H1 (cell line): Measurements from ENCODE around the gene AOAH. TPM values are rescaled to one million over a fixed set of nuclear protein-coding genes. Genes with fewer than 3 reads are reported as not detected.

Source experiments
- CTCF ChIA-PET: fragments of 300-600 bp; sonication (Branson Sonifier 250); formaldehyde crosslinking; loops from one replicate; lab custom pipeline; 2021; ENCODE audit not compliant: partially characterized antibody; lab: Charles Lee
- POLR2A ChIA-PET: fragments of 300-600 bp; sonication (Branson Sonifier 250); formaldehyde crosslinking; loops from one replicate; lab custom pipeline; 2021; ENCODE audit warnings: inconsistent platforms; ENCODE audit not compliant: partially characterized antibody; lab: Charles Lee
- DNase-seq, 2 experiments: peaks; one replicate each; pipeline versions ENCODE4 v3.0.0 to v3.0.0-alpha.2; 2010 to 2022; ENCODE audit warnings: low spot score in 2 of 2, low read depth in 1 of 2, mixed read lengths in 1 of 2
- FAIRE-seq: peaks from 2 replicates; lab custom pipeline; 2011; peaks lifted over from hg19 to GRCh38; lab: Jason Lieb, UNC
- H2AFZ ChIP-seq: 2 replicates; pipeline ENCODE4 v1.8.1; 2012; ENCODE audit warnings: low read length, inconsistent platforms
- H2AK5ac ChIP-seq: 2 replicates; pipeline ENCODE4 v1.6.1; 2013; ENCODE audit warnings: low read depth, low read length
- H2BK120ac ChIP-seq: replicated peaks from 2 replicates; pipeline ENCODE3; 2013; ENCODE audit warnings: low read depth, low read length, inconsistent platforms
- H2BK12ac ChIP-seq: 2 replicates; pipeline ENCODE4 v1.6.1; 2013; ENCODE audit warnings: low read depth, low read length
- H2BK15ac ChIP-seq: 2 replicates; pipeline ENCODE4 v1.6.1; 2013; ENCODE audit warnings: low read length
- H2BK20ac ChIP-seq: 2 replicates; pipeline ENCODE4 v1.6.1; 2013; ENCODE audit warnings: low read length
- H2BK5ac ChIP-seq: 2 replicates; pipeline ENCODE4 v1.6.1; 2013; ENCODE audit warnings: low read depth, low read length
- H3K14ac ChIP-seq: 2 replicates; pipeline ENCODE4 v1.6.1; 2013; ENCODE audit warnings: inconsistent platforms; ENCODE audit not compliant: insufficient read length
- H3K18ac ChIP-seq: 2 replicates; pipeline ENCODE4 v1.6.1; 2013; ENCODE audit warnings: low read length; ENCODE audit errors: extremely low read depth
- H3K23ac ChIP-seq: 2 replicates; pipeline ENCODE4 v1.6.1; 2013; ENCODE audit warnings: inconsistent platforms; ENCODE audit not compliant: insufficient read length
- H3K23me2 ChIP-seq: 2 replicates; pipeline ENCODE4 v1.6.1; 2013; ENCODE audit warnings: low read depth, low read length
- H3K27ac ChIP-seq: 2 replicates; pipeline ENCODE4 v1.6.1; 2011; ENCODE audit warnings: low read depth, low read length, inconsistent platforms
- H3K27me3 ChIP-seq, 4 experiments: replicated peaks in 1 of 4; 1 replicate in 1 of 4; 2 replicates in 3 of 4; pipeline versions ENCODE4 v1.6.1 to v1.8.1; 2011 to 2013; ENCODE audit warnings: low read length in 3 of 4, mild to moderate bottlenecking in 3 of 4, inconsistent platforms in 2 of 4, mixed read lengths in 2 of 4, moderate library complexity in 1 of 4; ENCODE audit not compliant: control insufficient read depth in 3 of 4, insufficient read depth in 3 of 4; ENCODE audit errors: extremely low read depth in 1 of 4
- H3K36me3 ChIP-seq, 4 experiments: 2 replicates each; pipeline versions ENCODE4 v1.6.1 to v1.8.1; 2011 to 2013; ENCODE audit warnings: mild to moderate bottlenecking in 4 of 4, low read length in 3 of 4, moderate library complexity in 2 of 4, control low read depth in 1 of 4, inconsistent platforms in 1 of 4; ENCODE audit not compliant: insufficient read depth in 4 of 4, control insufficient read depth in 2 of 4
- H3K4ac ChIP-seq: replicated peaks from 2 replicates; pipeline ENCODE3; 2013; ENCODE audit warnings: low read length, low read depth, mixed read lengths, inconsistent platforms; ENCODE audit not compliant: insufficient read length
- H3K4me1 ChIP-seq, 4 experiments: replicated peaks in 1 of 4; 1 replicate in 1 of 4; 2 replicates in 3 of 4; pipeline versions ENCODE4 v1.6.1 to v1.8.1; 2011 to 2013; ENCODE audit warnings: low read length in 3 of 4, inconsistent platforms in 2 of 4, mixed read lengths in 1 of 4; ENCODE audit not compliant: insufficient read depth in 4 of 4, control insufficient read depth in 3 of 4
- H3K4me2 ChIP-seq, 2 experiments: 2 replicates each; pipeline versions ENCODE4 v1.6.1 to v1.8.1; 2011 to 2013; ENCODE audit warnings: low read depth in 2 of 2, low read length in 2 of 2, control low read depth in 1 of 2, inconsistent platforms in 1 of 2, mild to moderate bottlenecking in 1 of 2; ENCODE audit not compliant: insufficient read depth in 1 of 2
- H3K4me3 ChIP-seq, 4 experiments: fragments of 200-600, 300-600 bp in 1 of 4; sonication (generic), shearing (Covaris generic), sonication (Bioruptor Twin) in 1 of 4; 2 replicates each; pipeline versions ENCODE4 v1.5.1 to v1.8.1; 2011 to 2016; ENCODE audit warnings: low read length in 4 of 4, low read depth in 3 of 4, control low read depth in 2 of 4, inconsistent platforms in 2 of 4, mild to moderate bottlenecking in 2 of 4, mixed read lengths in 1 of 4, moderate library complexity in 1 of 4; ENCODE audit not compliant: insufficient read depth in 2 of 4; ENCODE audit errors: extremely low read depth in 1 of 4
- H3K56ac ChIP-seq: replicated peaks from 2 replicates; pipeline ENCODE3; 2013; ENCODE audit warnings: low read depth, mild to moderate bottlenecking, mixed read lengths, low read length, inconsistent platforms; ENCODE audit not compliant: insufficient read length
- H3K79me1 ChIP-seq: 2 replicates; pipeline ENCODE4 v1.6.1; 2013; ENCODE audit warnings: low read depth, low read length, control low read depth
- H3K79me2 ChIP-seq, 2 experiments: 2 replicates each; pipeline versions ENCODE4 v1.6.1 to v1.8.1; 2012 to 2013; ENCODE audit warnings: low read length in 2 of 2, mild to moderate bottlenecking in 2 of 2, inconsistent platforms in 1 of 2; ENCODE audit not compliant: insufficient read depth in 2 of 2, control insufficient read depth in 1 of 2
- H3K9ac ChIP-seq, 4 experiments: replicated peaks in 1 of 4; 1 replicate in 1 of 4; 2 replicates in 3 of 4; pipeline versions ENCODE4 v1.6.1 to v1.8.1; 2011 to 2013; ENCODE audit warnings: low read depth in 3 of 4, low read length in 3 of 4, control low read depth in 2 of 4, mild to moderate bottlenecking in 2 of 4, moderate library complexity in 2 of 4, inconsistent platforms in 1 of 4; ENCODE audit errors: extremely low read depth in 1 of 4
- H3K9me3 ChIP-seq, 2 experiments: 2 replicates each; pipeline versions ENCODE4 v1.6.1 to v1.8.1; 2012 to 2013; ENCODE audit warnings: mild to moderate bottlenecking in 2 of 2, moderate library complexity in 2 of 2, control low read depth in 1 of 2, inconsistent platforms in 1 of 2, low read depth in 1 of 2, low read length in 1 of 2, mixed read lengths in 1 of 2; ENCODE audit not compliant: insufficient read depth in 2 of 2
- H4K20me1 ChIP-seq, 2 experiments: replicated peaks in 1 of 2; 2 replicates each; pipeline versions ENCODE3 to v1.8.1; 2011 to 2013; ENCODE audit warnings: inconsistent platforms in 2 of 2, low read length in 2 of 2, mild to moderate bottlenecking in 1 of 2; ENCODE audit not compliant: insufficient read depth in 2 of 2, control insufficient read depth in 1 of 2
- H4K5ac ChIP-seq: 2 replicates; pipeline ENCODE4 v1.6.1; 2013; ENCODE audit warnings: low read length, low read depth, mixed read lengths, inconsistent platforms; ENCODE audit not compliant: insufficient read length
- H4K8ac ChIP-seq: 2 replicates; pipeline ENCODE4 v1.8.0; 2013; ENCODE audit warnings: mild to moderate bottlenecking, moderate library complexity, low read length, inconsistent platforms; ENCODE audit not compliant: insufficient read depth; ENCODE audit errors: extremely low read depth
- H4K91ac ChIP-seq: replicated peaks from 2 replicates; pipeline ENCODE3; 2013; ENCODE audit warnings: low read length, mixed read lengths, inconsistent platforms; ENCODE audit not compliant: insufficient read length
- CHD1 ChIP-seq: IDR thresholded peaks from 2 replicates; pipeline ENCODE4 v1.6.1; 2012; ENCODE audit warnings: low read depth, low read length, improper control_type of control experiment
- CREB1 ChIP-seq: IDR thresholded peaks from 2 replicates; pipeline ENCODE4 v1.6.1; 2012; ENCODE audit warnings: inconsistent platforms
- JUND ChIP-seq: IDR thresholded peaks from 2 replicates; pipeline ENCODE4 v1.6.1; 2011; ENCODE audit warnings: mild to moderate bottlenecking, improper control_type of control experiment, low read length
- RBBP5 ChIP-seq: IDR thresholded peaks from 2 replicates; pipeline ENCODE4 v1.7.1; 2012; ENCODE audit warnings: low read depth, mild to moderate bottlenecking, inconsistent platforms, low read length, moderate library complexity, borderline replicate concordance
- SIN3A ChIP-seq, 2 experiments: IDR thresholded peaks in 1 of 2; conservative IDR thresholded peaks in 1 of 2; 2 replicates each; pipeline ENCODE4 v1.6.1; 2011 to 2012; ENCODE audit warnings: low read length in 2 of 2, improper control_type of control experiment in 1 of 2, low read depth in 1 of 2, mild to moderate bottlenecking in 1 of 2
- WGBS, 2 experiments: shearing (Covaris generic) in 1 of 2; methylation state at CpG; one replicate each; pipeline versions ENCODE4 v1.1.6 to v1.1.7; 2013 to 2015; ENCODE audit warnings: low lambda C conversion rate in 2 of 2, mixed read lengths in 2 of 2, inconsistent platforms in 1 of 2, low coverage in 1 of 2, missing lambda C conversion rate in 1 of 2; ENCODE audit not compliant: insufficient replicate concordance in 2 of 2, insufficient coverage in 1 of 2, insufficient read length in 1 of 2; ENCODE audit errors: extremely low coverage in 1 of 2, missing lambda C conversion rate in 1 of 2; 5-methylcytosine and 5-hydroxymethylcytosine counted together
- polyA plus RNA-seq, 7 experiments: library from polyadenylated mRNA; depleted of rRNA in 3 of 7; stranded (reverse) in 5 of 7; unstranded in 2 of 7; fragments of >200 nt in 5 of 7; fragments of 200-250 nt in 2 of 7; gene quantifications; 1 replicate in 5 of 7; 2 replicates in 1 of 7; 4 replicates in 1 of 7; pipeline versions ENCODE4 v1.2.1 to v1.2.3, GENCODE V29; 2011 to 2013; ENCODE audit warnings: missing spikeins in 2 of 7, mixed read lengths in 2 of 7
- total RNA-seq: library from RNA; stranded (reverse); fragmentation: NEBNext Ultra II Directional; extraction: Animal tissue kit (Norgen Biotek cat#: 25700); gene quantifications from 2 replicates; pipeline ENCODE4 v1.2.1, GENCODE V29; 2021

AOAH gene
- total and polyA plus RNA-seq, 2 of the 8 experiments (the other 6 are each of a cell fraction or from before 2014, with no cell fraction given): 0.08 TPM; not detected in 1

DNA sequence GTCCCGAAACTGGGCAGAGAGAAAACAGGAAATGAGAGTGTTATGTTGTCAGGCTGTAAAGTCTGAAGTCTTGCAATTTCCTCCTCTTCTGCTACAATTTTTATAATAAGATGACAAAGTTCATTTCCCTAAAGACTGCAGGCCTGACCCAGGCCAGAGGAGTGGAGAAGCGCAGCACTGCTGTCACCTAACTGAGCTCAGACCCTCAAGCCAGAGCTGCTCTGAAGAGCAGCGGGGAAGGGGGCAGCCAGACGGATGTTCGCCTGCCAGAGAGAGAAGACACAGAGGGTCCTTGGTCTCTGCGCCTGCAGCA lies 12.6 kb upstream of the AOAH start:
- H3K36me3 ChIP-seq: no peaks in the 10 kb centered on the region
- H3K4me2 ChIP-seq: no peak overlapping the region
- no peak overlapping the region for H3K18ac ChIP-seq
- H2AK5ac ChIP-seq: no peak overlapping the region
- H3K9me3 ChIP-seq: 0 out of 4 replicates have a peak, but pooled peaks cover 0 to under 1% of the 10 kb centered on the region in 2 experiments
- no peak overlapping the region for H2BK120ac ChIP-seq
- H3K56ac ChIP-seq: no peak overlapping the region
- H4K5ac ChIP-seq: no peak overlapping the region
- no peak overlapping the region for H2BK15ac ChIP-seq
- ChIA-PET POLR2A (no interaction called here), CTCF (no interaction called here)
- H3K79me1 ChIP-seq: no peaks in the 10 kb centered on the region
- H3K14ac ChIP-seq: no peak overlapping the region
- WGBS, 2 experiments: 94% methylated on average over 6 of the region's 6 CpGs; no CpG with 5 or more reads in 1 of the 2 experiments
- H3K79me2 ChIP-seq: no peaks in the 10 kb centered on the region
- no peak overlapping the region for H3K27ac ChIP-seq
- no peak overlapping the region for H2AFZ ChIP-seq
- H2BK20ac ChIP-seq: no peak overlapping the region
- H3K4me3 ChIP-seq: no peak overlapping the region
- DNase-seq: no peak
- H4K20me1 ChIP-seq: peaks cover 0 to 2% of the 10 kb centered on the region in 2 experiments
- H3K23ac ChIP-seq: no peak overlapping the region
- H3K27me3 ChIP-seq: no peaks in the 10 kb centered on the region
- no peak overlapping the region for H2BK5ac ChIP-seq
- no peak overlapping the region for H4K91ac ChIP-seq
- H3K4ac ChIP-seq: no peak overlapping the region
- FAIRE-seq: no peak
- H2BK12ac ChIP-seq: no peak overlapping the region
- H3K9ac ChIP-seq: no peak overlapping the region
- H3K23me2 ChIP-seq: no peaks in the 10 kb centered on the region
- TF ChIP-seq JUND (no peak), SIN3A (conservative IDR thresholded peaks at IDR 0.05 in 1 of 2, IDR thresholded peaks at IDR 0.05 in 1 of 2; ENCODE audit: low read depth in 1 of 2, low read length in 2 of 2) (no peak), RBBP5 (no peak), CHD1 (no peak), CREB1 (no peak)
- no peaks in the 10 kb centered on the region for H3K4me1 ChIP-seq
- H4K8ac ChIP-seq: peak overlapping the region; percentile 22; the same call in 1 of the 2 replicates
